T-helper 2 cell treated with Interferon-gamma antibody and Interleukin-4, amounts not matched to agents 5 μg/mL and 100 μg/mL, for 36 hours (primary cell): ENCODE measurements around the gene CLEC3B.

ENCODE experiments used
- DNase-seq: peaks from one replicate; pipeline ENCODE4 v3.0.0; 2021; ENCODE audit warnings: low spot score
- H3K27ac Mint-ChIP-seq: one replicate; pipeline ENCODE4 v1.8.0; 2021; ENCODE audit warnings: mild to moderate bottlenecking, mixed read lengths
- H3K27me3 Mint-ChIP-seq: one replicate; pipeline ENCODE4 v1.8.0; 2021; ENCODE audit warnings: low read depth, mixed read lengths
- H3K36me3 Mint-ChIP-seq: one replicate; pipeline ENCODE4 v1.8.0; 2021; ENCODE audit warnings: low read depth, mixed read lengths
- H3K4me1 Mint-ChIP-seq: one replicate; pipeline ENCODE4 v1.8.0; 2021; ENCODE audit warnings: low read depth, mixed read lengths
- H3K4me3 Mint-ChIP-seq: one replicate; pipeline ENCODE4 v1.8.0; 2022; ENCODE audit warnings: mild to moderate bottlenecking, moderate library complexity, mixed read lengths
- H3K9me3 Mint-ChIP-seq: one replicate; pipeline ENCODE4 v1.8.0; 2021; ENCODE audit warnings: mixed read lengths

The CLEC3B gene

DNA sequence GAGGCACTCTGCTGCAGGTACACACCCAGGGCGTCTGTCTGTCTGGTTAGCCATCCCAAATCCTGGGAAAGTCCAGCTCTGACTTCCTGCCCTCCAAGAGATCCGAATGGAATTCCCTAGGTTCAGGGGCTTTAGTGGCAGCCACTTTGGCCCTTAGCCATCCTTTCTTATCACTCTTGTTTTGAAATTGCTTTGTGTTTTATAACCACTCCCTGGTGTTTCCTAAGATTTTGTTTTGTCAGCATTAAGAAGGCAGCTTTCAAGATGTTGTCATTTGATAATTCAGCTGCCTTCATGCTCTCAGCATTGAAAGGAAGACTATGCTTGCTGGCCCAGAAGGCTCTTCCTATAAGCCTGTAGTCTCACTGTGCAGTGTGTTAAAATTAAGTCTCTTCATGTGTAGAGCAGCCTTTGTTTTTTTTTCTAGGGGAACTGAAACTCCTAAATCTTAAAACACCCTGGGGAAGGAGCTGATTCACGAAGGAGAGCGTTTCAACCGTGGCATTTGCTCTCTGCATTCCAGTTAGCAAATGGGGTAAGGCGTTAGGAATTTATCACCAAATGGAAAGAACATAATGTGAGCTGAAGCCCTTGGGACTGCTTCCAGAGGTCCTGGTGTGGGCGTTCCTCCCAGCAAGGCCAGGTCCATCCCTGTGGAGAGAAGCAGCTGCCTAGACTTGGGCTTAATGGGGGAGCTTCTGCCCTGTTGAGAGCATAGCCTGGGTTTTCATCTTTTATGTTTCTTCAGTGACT lies 14.2 kb upstream of the CLEC3B start:
- peak overlapping the region; percentile 52 for H3K4me3 Mint-ChIP-seq

GRCh38 chr3:45012577-45012976 lies 13.5 kb upstream of the CLEC3B start:
- H3K4me1 Mint-ChIP-seq = peaks cover 12% of the 10 kb centered on the region
- H3K36me3 Mint-ChIP-seq = peaks cover 31% of the 10 kb centered on the region
- no peaks in the 10 kb centered on the region for H3K9me3 Mint-ChIP-seq
- H3K4me3 Mint-ChIP-seq = no peak overlapping the region
- no peak for DNase-seq
- peak overlapping the region; percentile 79 for H3K27ac Mint-ChIP-seq
- H3K27me3 Mint-ChIP-seq = no peaks in the 10 kb centered on the region

More for the DNA sequence above, 14.2 kb upstream of the CLEC3B start:
- no peak for DNase-seq
- Mint-ChIP-seq H3K27ac (peak overlapping the region; percentile 79), H3K27me3 (no peaks in the 10 kb centered on the region), H3K4me1 (peaks cover 14% of the 10 kb centered on the region), H3K9me3 (no peaks in the 10 kb centered on the region), H3K36me3 (peaks cover 37% of the 10 kb centered on the region)

- Mint-ChIP-seq H3K9me3 (no peaks in the 10 kb centered on the region), H3K27me3 (no peaks in the 10 kb centered on the region), H3K27ac (no peak overlapping the region), H3K36me3 (peaks cover 13% of the 10 kb centered on the region), H3K4me1 (peaks cover 16% of the 10 kb centered on the region), H3K4me3 (no peak overlapping the region)
- DNase-seq = no peak
These were observed 9.2 kb upstream of the CLEC3B start for GRCh38 chr3:45016916-45017315.

GRCh38 chr3:45017821-45018220 lies 8.3 kb upstream of the CLEC3B start:
- Mint-ChIP-seq H3K27ac (no peak overlapping the region), H3K4me1 (peaks cover 14% of the 10 kb centered on the region)

GRCh38 chr3:45020534-45020933 lies 5.6 kb upstream of the CLEC3B start:
- H3K27ac Mint-ChIP-seq = peak overlapping the region; percentile 78
- H3K9me3 Mint-ChIP-seq = no peaks in the 10 kb centered on the region
- no peaks in the 10 kb centered on the region for H3K36me3 Mint-ChIP-seq
- peaks cover 14% of the 10 kb centered on the region for H3K4me1 Mint-ChIP-seq
- H3K27me3 Mint-ChIP-seq = peaks cover 3% of the 10 kb centered on the region
- H3K4me3 Mint-ChIP-seq = peak overlapping the region; percentile 30
- DNase-seq = no peak

More at GRCh38 chr3:45017821-45018220, 8.3 kb upstream of the CLEC3B start:
- no peak overlapping the region for H3K4me3 Mint-ChIP-seq
- H3K36me3 Mint-ChIP-seq = peaks cover 4% of the 10 kb centered on the region
- no peaks in the 10 kb centered on the region for H3K9me3 Mint-ChIP-seq
- no peak for DNase-seq
- no peaks in the 10 kb centered on the region for H3K27me3 Mint-ChIP-seq

GRCh38 chr3:45021524-45022297 lies 4.4 kb upstream of the CLEC3B start:
- no peak overlapping the region for H3K27ac Mint-ChIP-seq

GRCh38 chr3:45023675-45024074 lies 2.4 kb upstream of the CLEC3B start:
- DNase-seq = no peak
- Mint-ChIP-seq H3K4me1 (peaks cover 12% of the 10 kb centered on the region), H3K27me3 (peaks cover 14% of the 10 kb centered on the region), H3K27ac (no peak overlapping the region), H3K36me3 (no peaks in the 10 kb centered on the region), H3K9me3 (no peaks in the 10 kb centered on the region), H3K4me3 (no peak overlapping the region)

More at GRCh38 chr3:45021524-45022297, 4.4 kb upstream of the CLEC3B start:
- DNase-seq = no peak
- Mint-ChIP-seq H3K27me3 (peaks cover 5% of the 10 kb centered on the region), H3K4me3 (no peak overlapping the region), H3K4me1 (peaks cover 14% of the 10 kb centered on the region), H3K9me3 (no peaks in the 10 kb centered on the region), H3K36me3 (no peaks in the 10 kb centered on the region)

DNA sequence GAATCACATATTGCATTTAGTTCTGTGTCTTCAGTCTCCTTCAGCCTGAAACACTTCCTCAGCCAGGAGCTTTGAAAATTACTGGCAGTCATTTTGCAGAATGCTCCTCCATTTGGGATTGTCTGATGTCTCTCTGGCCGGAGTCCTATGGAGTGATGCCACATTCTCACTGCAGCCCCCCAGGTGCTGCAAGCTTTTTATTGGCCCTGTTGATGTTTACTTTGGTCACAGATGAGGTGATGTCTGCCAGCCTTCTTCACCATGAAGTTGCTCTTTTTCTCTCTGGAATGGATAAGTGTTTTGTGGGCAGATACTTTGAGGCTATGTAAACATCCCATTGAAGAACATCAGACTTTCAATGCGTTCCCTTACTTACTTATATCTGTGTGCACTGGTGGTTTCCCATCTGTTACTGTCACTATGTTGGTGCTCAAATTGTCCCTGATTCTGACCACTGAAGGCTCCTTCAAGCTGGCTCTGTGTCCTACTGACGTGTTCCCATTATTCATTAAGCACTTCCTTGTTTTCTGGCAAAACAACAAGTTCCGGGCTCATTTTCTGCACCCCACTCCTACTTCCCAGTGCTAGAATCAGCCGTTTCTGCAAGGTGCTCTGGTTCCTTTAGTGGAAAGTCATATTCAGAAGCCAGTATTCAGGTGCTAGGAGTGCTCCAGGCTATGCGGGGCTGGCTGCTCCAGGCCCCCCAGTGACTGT lies 1.4 kb upstream of the CLEC3B start:
- no peak for DNase-seq
- Mint-ChIP-seq H3K9me3 (no peaks in the 10 kb centered on the region), H3K36me3 (no peaks in the 10 kb centered on the region), H3K4me1 (peaks cover 12% of the 10 kb centered on the region), H3K4me3 (no peak overlapping the region), H3K27me3 (peaks cover 14% of the 10 kb centered on the region), H3K27ac (no peak overlapping the region)

DNA sequence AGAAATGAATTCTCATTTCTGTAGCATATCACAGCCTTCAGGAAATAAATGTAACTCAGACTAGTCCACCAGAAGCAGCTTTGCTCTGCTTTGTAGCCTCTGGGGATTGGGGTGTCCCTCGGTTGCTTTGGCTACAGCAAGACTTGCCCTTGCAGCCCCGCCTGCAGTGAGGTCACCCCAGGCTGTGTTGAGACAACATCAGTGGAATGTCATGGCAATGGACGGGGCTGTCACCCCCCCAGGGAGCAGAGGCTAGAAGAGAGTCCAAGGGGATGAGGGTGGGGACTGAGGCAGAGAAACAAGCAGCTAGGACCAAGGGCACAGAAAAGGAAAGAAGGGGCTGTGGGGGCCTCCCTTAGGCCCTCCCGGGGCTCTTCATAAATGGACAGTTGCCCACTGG lies 854 bp downstream of the CLEC3B start:
- H3K27ac Mint-ChIP-seq = peak overlapping the region; percentile 69
- H3K27me3 Mint-ChIP-seq = peaks cover 14% of the 10 kb centered on the region
- DNase-seq = no peak
- H3K4me1 Mint-ChIP-seq = no peaks in the 10 kb centered on the region
- H3K9me3 Mint-ChIP-seq = no peaks in the 10 kb centered on the region
- H3K4me3 Mint-ChIP-seq = no peak overlapping the region
- H3K36me3 Mint-ChIP-seq = no peaks in the 10 kb centered on the region

DNA sequence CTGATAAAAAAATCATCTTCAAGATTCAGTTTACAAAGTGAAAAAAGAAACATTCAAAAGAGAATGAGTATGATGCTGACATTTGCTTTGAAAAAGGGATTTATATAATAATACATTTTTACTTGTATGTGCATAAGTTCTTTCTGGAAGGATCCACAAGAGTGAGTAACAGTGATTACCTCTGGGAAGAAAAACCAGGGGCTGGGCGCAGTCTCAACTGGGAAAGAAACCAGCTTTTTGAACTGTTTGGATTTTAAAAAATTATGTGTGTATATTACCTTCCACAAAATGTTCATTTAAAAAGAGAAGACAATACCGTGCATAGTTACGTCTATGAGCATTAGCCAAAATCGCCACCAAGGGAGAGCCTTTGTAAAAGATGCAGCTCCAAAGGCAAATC lies 1.3 kb downstream of the CLEC3B start:
- DNase-seq = no peak
- Mint-ChIP-seq H3K27me3 (peaks cover 16% of the 10 kb centered on the region), H3K27ac (no peak overlapping the region), H3K36me3 (no peaks in the 10 kb centered on the region), H3K9me3 (no peaks in the 10 kb centered on the region), H3K4me1 (no peaks in the 10 kb centered on the region), H3K4me3 (no peak overlapping the region)

DNA sequence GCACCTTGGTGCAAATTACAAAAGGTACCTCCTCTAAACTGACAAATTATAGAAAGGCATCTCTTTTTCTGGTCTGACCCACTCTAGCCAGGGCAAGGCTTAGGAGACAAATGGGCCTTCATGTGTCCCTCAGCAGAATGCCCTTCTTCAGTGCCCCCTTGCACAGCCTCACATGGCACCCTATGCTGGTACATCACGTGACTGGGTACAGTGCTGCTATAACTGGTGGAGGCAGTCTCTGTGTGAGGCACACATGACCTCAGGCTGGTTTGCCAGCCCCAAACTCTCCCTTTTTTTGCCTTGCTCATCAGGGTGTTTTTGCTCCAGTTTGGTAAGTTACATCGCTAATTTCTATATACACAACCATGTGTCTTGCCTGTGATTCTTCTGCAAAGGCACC lies 3.1 kb downstream of the CLEC3B start:
- Mint-ChIP-seq H3K4me3 (no peak overlapping the region), H3K4me1 (peaks cover 2% of the 10 kb centered on the region), H3K27me3 (peaks cover 22% of the 10 kb centered on the region), H3K36me3 (no peaks in the 10 kb centered on the region), H3K27ac (no peak overlapping the region), H3K9me3 (no peaks in the 10 kb centered on the region)
- no peak for DNase-seq

GRCh38 chr3:45029661-45030060 lies 3.6 kb downstream of the CLEC3B start:
- peaks cover 23% of the 10 kb centered on the region for H3K27me3 Mint-ChIP-seq
- no peaks in the 10 kb centered on the region for H3K9me3 Mint-ChIP-seq
- DNase-seq = no peak
- no peak overlapping the region for H3K27ac Mint-ChIP-seq
- no peak overlapping the region for H3K4me3 Mint-ChIP-seq
- peaks cover 6% of the 10 kb centered on the region for H3K4me1 Mint-ChIP-seq
- H3K36me3 Mint-ChIP-seq = no peaks in the 10 kb centered on the region

- DNase-seq = no peak
- Mint-ChIP-seq H3K4me1 (peaks cover 14% of the 10 kb centered on the region), H3K27me3 (peaks cover 25% of the 10 kb centered on the region), H3K36me3 (no peaks in the 10 kb centered on the region), H3K4me3 (no peak overlapping the region), H3K27ac (no peak overlapping the region), H3K9me3 (no peaks in the 10 kb centered on the region)
These were observed 5.4 kb downstream of the CLEC3B start for GRCh38 chr3:45031531-45031930.

DNA sequence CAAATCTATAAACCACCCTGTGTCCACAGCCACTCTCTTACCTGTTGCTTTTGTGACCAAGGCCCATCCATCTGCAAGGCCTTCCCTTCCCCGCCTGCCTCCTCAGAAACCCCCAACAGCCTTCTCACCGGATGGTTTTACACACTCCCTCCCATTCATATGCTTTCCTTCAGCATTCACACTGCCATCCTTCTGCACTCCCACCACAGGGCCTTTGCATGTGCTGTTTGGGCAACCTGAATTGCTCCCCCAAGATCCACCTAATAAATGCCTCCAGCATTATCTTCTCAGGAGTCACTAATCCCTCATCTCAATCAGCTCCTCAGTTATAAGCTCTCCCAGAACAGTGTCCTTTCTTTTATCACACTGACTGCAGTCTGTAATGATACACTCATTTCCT lies 6.0 kb downstream of the CLEC3B start:
- Mint-ChIP-seq H3K27me3 (peaks cover 23% of the 10 kb centered on the region), H3K27ac (no peak overlapping the region), H3K9me3 (no peaks in the 10 kb centered on the region)

More for the DNA sequence above, 6.0 kb downstream of the CLEC3B start:
- H3K36me3 Mint-ChIP-seq = no peaks in the 10 kb centered on the region
- H3K4me1 Mint-ChIP-seq = peaks cover 16% of the 10 kb centered on the region
- no peak overlapping the region for H3K4me3 Mint-ChIP-seq
- no peak for DNase-seq
